HTERT RPE-1 (cell line): ENCODE data around the gene RGS3.

Experiments used
- in situ Hi-C: fragments of 300-500 bp; cut with MboI; formaldehyde crosslinking; loops from 4 replicates; pipeline ENCODE4 v1.14.3; 2020; ENCODE audit warnings: low sequenced_read_pairs

The RGS3 gene

DNA sequence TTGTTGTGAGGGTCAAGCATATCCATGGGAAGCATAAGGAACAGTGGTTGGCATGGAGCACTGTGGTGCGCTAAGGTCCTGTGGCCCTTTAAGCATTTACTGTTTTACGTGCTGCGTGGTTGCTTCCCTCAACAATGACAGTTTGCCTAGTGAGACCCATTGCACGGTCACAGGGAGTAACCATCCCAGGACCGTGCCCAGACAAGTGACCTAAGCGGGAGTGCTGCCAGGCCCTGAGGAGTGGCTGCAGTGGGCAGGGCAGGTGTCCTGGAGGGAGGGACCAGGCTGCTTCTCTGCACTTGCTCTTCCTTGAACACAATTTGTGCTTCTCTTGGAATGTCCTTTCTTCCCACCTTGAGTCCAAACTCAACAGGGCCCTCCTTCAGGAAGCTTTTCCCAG lies 64.6 kb downstream of the RGS3 start:
- in situ Hi-C loops = no loop called here

- in situ Hi-C loops = no loop called here
Measured at GRCh38 chr9:113528811-113529210, 65.3 kb downstream of the RGS3 start.

DNA sequence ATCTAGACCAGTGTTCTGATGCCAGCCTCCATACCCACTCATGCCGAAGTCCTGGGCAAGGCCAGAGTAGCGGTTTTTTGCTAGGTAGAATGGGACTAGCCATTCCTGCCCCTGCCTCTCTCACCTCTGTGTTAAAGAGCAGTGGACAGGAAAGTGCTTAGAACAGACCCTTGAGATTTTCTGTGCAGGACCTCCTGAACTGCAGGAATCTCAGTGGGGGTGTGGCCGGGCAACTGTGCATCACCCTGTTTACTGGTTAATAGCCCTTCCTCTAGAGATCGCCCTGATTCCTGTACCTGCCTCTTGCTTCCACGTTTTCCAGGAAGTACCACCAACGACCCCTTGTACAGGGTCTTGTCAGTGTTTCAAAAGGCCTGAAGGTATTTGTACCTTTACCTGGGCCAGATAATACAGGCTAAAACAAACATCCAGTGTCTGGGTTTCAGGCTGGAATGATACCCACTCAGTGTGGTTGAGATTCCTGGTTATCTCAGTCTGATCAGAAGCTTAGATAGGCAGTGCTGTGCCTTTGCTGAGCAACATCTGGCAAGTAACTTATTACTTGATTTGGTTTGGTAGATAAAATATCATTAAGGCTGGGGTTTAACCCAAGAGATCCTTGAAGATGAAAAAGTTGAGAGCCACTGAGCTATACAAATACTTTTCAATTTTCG lies 65.9 kb downstream of the RGS3 start:
- in situ Hi-C loops = no loop called here

DNA sequence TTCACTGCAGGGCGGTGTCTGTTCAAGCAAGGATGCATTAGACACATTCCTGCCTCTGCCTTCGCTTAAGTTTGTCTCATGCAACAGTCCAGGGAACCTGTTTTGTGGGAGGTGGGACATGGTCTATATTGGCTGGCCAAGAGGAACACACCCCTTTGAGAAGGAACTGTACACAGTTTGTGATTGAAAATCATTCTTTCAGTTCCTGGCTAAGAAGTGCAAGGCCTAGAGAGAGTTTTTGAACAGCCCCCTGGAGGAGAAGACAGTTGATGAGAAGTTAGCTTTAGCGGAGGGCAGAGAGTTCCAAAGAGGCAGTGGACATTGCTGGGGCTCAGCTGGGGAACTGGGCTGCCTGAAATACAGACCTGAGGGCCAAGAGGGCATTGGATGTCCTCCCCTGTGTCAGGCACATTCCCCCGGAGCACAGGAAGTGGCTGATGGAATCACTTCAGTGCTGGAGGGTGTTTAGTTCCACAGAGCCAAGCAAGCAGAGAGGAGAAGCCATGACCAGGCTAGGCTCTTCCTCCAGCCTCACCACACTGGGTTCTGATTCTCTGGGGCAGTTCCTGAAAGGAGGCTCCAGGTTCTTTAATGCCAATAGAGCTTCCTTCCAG lies 66.6 kb downstream of the RGS3 start:
- in situ Hi-C loops = no loop called here

GRCh38 chr9:113530942-113531341 lies 67.4 kb downstream of the RGS3 start:
- in situ Hi-C loops = no loop called here

- in situ Hi-C loops = no loop called here
Measured at GRCh38 chr9:113531919-113532808, 68.6 kb downstream of the RGS3 start.

- in situ Hi-C loops = no loop called here
Measured at GRCh38 chr9:113532809-113533190, 69.3 kb downstream of the RGS3 start.

GRCh38 chr9:113533335-113534225 lies 70.1 kb downstream of the RGS3 start:
- in situ Hi-C loops = no loop called here

- in situ Hi-C loops = no loop called here
Measured at GRCh38 chr9:113535756-113536155, 72.2 kb downstream of the RGS3 start.

- in situ Hi-C loops = no loop called here
Measured at GRCh38 chr9:113536166-113536482, 72.6 kb downstream of the RGS3 start.

DNA sequence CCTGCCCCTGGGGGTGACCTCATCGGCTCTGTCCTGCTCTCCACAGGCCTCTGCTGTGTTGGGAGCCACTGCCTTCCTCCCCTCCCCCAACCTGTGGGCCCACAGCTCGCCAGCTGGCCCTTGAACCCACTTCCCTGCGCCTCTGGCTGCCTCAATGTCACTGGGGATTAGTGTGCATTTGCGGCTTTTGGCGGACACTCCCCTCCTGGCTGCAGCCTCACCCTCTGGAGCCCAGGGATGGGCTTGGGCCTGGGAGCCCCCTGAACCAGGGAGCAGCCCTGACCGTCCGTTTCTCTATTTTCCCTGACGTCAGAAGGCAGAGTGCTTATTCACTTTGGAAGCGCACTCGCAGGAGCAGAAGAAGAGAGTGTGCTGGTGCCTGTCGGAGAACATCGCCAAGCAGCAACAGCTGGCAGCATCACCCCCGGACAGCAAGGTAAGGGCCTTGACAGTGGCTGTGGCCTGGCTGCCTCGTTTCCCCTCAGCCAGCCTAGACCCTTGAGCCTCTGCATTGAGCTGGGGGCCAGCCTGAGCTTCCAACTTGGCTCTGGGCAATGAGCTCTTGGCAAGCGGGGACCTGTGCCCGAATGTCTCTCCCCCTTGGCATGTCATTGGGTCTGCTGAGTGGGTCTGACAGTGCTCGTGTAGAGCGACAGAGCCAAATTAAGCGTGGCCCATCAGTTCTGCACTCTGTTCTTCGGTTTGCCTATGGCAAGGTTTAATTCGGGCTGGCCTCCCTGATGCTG lies 73.1 kb downstream of the RGS3 start:
- in situ Hi-C loops = no loop called here

GRCh38 chr9:113537229-113537810 lies 73.8 kb downstream of the RGS3 start:
- in situ Hi-C loops = no loop called here

DNA sequence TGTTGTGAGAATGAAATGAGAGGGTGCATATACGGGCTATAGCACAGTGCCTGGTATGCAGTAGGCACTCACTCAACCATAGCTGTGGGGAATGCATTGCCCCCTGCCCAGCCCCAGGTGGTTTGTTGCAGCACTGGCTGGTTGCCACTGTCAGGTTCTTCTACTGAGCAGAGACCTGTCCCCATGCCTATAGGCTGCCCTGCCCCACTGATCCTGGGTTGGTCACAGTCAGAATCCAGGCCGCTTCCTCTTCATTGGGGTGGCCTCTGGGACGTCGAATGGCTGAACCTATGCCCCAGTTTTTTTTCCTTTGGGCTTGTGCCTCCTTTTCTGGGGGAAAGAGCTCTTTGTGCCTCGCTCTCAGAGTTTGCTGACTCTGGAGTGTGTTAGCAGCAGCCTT lies 74.6 kb downstream of the RGS3 start:
- in situ Hi-C loops = no loop called here

DNA sequence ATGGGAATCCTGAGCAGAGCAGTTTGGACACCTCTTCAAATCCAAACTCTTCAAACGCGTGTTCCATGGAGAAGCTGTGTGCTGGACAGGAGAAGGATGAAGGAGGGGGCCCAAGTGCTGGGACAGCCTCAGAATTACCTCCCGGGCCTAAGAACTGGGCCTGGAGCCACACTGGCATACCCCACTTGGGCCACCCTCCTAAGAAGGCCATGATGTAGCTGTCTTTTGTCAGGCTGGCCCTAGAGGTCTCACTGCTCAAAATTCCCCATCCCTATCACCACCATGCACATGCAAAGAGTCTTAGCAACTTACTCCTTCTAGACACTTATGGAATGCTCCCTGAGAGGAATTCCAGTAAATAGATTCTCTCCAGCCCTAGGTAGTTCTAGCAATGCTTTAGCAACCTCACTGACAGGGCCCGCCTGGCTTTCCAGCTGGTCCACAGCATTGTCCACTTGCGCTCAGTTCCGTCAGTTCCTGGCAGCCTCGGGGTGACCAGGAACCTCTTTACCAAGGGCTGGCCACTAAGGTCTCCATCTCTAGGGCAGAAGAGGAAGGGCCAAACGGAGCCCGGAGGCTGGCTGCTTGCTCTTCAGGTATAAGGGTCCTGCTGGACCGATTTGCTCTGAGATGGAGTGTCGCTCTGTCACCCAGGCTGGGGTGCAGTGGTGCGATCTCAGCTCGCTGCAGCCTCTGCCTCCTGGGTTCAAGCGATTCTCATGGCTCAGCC lies 75.3 kb downstream of the RGS3 start:
- in situ Hi-C loops = no loop called here

GRCh38 chr9:113540466-113540865 lies 76.9 kb downstream of the RGS3 start:
- in situ Hi-C loops = no loop called here

- in situ Hi-C loops = no loop called here
Measured at GRCh38 chr9:113541019-113541900, 77.7 kb downstream of the RGS3 start.

DNA sequence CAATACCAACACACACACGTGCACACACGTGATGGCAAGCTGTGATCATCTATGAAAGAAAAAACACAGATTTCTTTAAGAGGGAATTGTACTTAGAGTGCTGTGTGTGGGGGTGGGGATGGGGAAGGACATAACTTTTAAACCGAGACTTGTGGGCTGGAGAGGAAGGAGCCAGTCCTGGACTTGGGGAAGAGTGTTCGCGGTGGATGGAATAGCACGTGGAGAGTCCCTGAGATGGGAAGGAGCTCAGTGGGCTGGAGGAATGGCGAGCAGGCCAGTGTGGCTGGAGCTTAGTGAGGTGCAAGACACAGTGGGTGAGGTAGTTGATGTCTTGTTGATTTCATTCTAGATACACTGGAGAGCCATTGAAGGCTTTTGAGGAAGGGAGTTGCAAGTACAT lies 78.5 kb downstream of the RGS3 start:
- in situ Hi-C loops = no loop called here

DNA sequence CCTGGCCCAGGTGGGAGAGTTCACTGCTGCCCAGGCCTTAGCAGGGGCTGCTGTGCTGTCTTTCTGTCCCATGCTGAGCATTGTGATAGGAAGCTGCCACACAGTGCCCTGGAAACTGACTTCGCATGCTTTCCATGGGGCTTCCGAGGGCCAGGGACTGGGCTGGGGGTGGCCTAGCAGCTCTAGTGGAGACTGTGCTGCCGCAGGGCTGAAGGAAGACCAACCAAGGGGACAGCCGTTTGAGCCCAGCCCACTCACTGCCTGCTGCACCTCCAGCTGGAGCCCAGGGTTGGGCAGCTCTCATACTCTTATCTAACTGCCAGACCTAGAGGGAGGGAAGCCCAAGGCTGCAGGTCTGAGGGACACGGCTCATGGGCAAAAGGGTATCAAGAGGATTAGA lies 79.2 kb downstream of the RGS3 start:
- in situ Hi-C loops = no loop called here
